Measurements from ENCODE around the gene ATRIP.

DNA sequence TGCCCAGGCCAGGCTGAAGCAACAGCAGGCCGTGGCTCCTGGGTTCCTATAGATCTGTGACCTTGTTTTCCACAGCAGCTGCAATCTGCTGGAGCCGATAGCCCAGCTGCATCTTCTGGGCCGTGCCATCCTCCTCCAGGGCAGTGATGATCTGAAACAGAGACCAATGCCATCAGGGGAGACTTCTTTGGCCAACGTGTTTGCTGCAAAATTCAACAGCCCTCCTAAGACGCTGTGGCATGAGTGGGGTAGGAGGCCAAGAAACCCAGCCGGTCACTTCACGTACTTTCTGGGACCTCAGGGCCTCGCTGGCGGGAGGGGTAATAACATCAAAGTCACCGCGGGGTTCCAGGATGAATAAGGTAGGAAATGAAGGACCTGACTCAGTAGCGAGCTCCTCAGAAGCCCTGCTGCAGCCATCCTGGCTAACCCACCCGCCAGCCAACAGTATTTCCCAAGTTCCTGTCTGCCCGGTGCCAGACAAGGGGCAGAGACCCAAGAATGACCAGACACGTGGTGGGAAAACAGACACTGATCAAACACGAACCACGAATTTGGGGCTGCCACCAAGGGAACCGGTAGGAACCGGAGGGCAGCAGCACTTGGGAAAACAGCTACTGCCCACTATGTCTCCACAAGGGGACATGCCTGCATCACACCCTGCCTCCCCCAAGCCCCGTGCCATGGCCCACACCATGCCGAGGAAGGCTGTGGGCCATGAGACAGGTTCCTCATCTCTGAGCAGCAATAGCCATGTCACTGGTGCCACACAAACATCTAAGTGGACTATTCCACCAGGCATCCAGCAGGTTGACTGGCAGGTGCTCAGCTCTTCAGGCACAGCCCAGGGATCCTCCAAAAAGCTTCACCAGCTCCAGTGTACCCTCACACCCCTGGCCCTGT, 41.8 kb upstream of the ATRIP start:
- TF ChIP-seq CTCF (IDR thresholded peaks at IDR 0.05), result no peak
- TF ChIP-seq ZFX (IDR thresholded peaks at IDR 0.05; ENCODE audit: borderline replicate concordance), result no peak

Data from 22Rv1 (cell line).